ENCODE results near the gene SYT8.

DNA sequence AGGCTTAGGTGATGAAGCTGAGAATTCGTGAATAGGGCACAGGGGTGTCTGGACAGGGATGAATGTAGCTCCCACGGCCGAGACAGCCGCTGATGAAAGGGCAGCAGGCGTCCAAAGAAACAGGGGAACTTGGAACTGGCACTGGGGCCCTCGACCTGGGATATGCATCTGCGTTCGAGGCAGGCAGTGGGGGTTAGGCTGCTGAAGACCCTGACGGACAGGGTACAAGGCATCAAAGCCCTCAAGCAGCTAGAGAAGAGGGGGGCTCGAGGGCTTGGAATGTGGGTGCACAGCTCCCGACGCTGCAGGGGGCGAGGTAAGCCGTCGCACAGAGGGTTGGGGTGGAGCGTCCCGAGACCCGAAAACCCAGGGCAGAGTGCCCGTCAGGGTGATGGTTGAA is 6.9 kb upstream of the SYT8 start:
- no peak for TF ChIP-seq POLR2A (IDR thresholded peaks at IDR 0.05)
- TF ChIP-seq, protein P1, sequence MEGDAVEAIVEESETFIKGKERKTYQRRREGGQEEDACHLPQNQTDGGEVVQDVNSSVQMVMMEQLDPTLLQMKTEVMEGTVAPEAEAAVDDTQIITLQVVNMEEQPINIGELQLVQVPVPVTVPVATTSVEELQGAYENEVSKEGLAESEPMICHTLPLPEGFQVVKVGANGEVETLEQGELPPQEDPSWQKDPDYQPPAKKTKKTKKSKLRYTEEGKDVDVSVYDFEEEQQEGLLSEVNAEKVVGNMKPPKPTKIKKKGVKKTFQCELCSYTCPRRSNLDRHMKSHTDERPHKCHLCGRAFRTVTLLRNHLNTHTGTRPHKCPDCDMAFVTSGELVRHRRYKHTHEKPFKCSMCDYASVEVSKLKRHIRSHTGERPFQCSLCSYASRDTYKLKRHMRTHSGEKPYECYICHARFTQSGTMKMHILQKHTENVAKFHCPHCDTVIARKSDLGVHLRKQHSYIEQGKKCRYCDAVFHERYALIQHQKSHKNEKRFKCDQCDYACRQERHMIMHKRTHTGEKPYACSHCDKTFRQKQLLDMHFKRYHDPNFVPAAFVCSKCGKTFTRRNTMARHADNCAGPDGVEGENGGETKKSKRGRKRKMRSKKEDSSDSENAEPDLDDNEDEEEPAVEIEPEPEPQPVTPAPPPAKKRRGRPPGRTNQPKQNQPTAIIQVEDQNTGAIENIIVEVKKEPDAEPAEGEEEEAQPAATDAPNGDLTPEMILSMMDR (IDR thresholded peaks at IDR 0.05) = no peak
- TF ChIP-seq POLR2AphosphoS5 (IDR thresholded peaks at IDR 0.05) = no peak

Data from breast epithelium (tissue), 3 donors.